ENCODE results near the gene CTSA.

CTSA gene

DNA sequence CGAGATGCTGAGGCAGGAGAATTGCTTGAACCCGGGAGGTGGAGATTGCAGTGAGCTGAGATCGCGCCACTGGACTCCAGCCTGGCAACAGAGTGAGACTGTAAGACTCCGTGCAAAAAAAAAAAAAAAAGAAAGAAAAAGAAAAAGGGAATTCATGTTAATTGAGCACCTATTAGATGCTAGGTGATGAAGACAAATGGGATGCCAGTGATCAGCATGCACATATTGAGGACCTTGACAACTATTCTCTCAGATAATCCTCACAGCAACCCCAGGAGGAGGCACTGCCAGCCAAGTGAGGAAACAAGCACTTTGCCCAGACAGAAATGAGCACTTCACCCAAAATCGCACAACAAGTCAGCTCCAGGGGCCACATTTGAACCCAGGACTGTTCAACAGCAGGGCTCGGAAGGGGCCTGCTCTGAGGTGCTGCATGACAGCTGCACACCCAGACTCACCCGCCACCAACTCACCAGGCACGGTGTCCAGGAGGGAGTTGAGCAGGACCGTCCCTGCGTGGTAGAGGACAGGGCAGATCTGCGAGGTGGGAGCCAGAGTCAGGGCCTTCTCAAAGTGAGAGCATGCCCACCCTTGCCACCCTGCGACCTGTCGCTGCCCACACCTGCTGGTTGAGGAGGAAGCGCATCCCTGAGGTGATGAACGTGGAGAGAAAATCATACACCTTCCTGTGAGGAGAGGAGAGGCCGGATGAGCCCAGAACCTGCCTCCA lies 16.2 kb downstream of the CTSA start:
- ATAC-seq (replicated peaks; ENCODE audit: extremely low read depth, poor library complexity, severe bottlenecking): no peak
- H3K4me3 Mint-ChIP-seq: no peak overlapping the region

DNA sequence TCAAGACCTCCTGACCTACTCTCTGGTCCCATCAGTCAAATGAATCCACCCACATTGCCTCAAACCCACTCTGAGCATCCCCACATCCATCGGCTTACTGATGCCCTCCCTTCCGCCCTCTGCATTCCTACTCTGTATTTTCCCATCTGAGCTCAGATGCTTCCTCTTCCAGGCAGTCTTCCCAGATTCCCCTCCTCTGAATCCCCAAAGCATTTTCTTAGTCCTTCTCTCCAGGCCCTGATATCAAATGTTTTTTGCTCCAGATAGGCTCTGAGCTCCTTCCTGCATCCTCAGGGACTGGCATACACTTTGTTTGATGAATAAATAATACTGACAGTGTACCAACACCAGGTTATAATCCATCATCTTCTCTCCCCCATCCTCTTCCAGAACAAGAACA lies 16.9 kb downstream of the CTSA start:
- H3K9me3 Mint-ChIP-seq: no peaks in the 10 kb centered on the region
- H3K27me3 Mint-ChIP-seq: no peaks in the 10 kb centered on the region
- DNase-seq (ENCODE audit: low spot score in 2 of 2) (no peak), ATAC-seq (replicated peaks; ENCODE audit: extremely low read depth, poor library complexity, severe bottlenecking) (no peak)
- peaks cover 9% of the 10 kb centered on the region for H3K4me1 Mint-ChIP-seq
- H3K27ac Mint-ChIP-seq (ENCODE audit: low read depth): no peak overlapping the region
- no peaks in the 10 kb centered on the region for H3K36me3 Mint-ChIP-seq (ENCODE audit: insufficient read depth)
- no peak overlapping the region for H3K4me3 Mint-ChIP-seq

More for the DNA sequence above, 16.2 kb downstream of the CTSA start:
- H3K27ac Mint-ChIP-seq (ENCODE audit: low read depth): no peak overlapping the region
- H3K36me3 Mint-ChIP-seq (ENCODE audit: insufficient read depth): no peaks in the 10 kb centered on the region
- peaks cover 9% of the 10 kb centered on the region for H3K4me1 Mint-ChIP-seq
- H3K9me3 Mint-ChIP-seq: no peaks in the 10 kb centered on the region
- no peaks in the 10 kb centered on the region for H3K27me3 Mint-ChIP-seq
- no peak for DNase-seq (ENCODE audit: low spot score in 2 of 2)

DNA sequence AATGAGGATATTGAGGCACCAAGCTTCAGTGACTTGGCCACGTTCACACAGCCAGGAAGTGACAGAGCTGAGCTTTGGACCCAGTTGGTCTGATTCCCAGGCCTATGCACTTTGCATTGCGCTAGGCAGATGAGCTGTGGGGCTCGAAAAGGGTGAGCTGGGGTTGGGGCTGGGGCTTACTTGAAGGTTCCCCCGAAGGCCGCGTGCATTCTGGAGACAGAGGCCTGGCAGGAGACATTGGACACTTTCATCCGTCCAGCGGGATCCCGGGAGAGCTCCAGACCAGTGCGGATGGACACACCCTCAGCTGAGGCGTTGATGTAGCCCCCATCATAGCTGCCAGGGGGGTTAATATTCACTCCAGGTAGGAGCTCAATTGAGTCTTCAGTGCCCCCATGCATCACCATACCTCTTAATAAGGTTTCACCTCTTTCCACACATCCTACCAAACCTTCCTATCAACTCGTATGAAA lies 18.2 kb downstream of the CTSA start:
- no peak overlapping the region for H3K27ac Mint-ChIP-seq (ENCODE audit: low read depth)
- no peaks in the 10 kb centered on the region for H3K9me3 Mint-ChIP-seq
- H3K27me3 Mint-ChIP-seq: peaks cover 3% of the 10 kb centered on the region
- no peak for DNase-seq (ENCODE audit: low spot score in 2 of 2)
- no peak overlapping the region for H3K4me3 Mint-ChIP-seq
- ATAC-seq (replicated peaks; ENCODE audit: extremely low read depth, poor library complexity, severe bottlenecking): no peak
- peaks cover 9% of the 10 kb centered on the region for H3K4me1 Mint-ChIP-seq
- peaks cover 4% of the 10 kb centered on the region for H3K36me3 Mint-ChIP-seq (ENCODE audit: insufficient read depth)

DNA sequence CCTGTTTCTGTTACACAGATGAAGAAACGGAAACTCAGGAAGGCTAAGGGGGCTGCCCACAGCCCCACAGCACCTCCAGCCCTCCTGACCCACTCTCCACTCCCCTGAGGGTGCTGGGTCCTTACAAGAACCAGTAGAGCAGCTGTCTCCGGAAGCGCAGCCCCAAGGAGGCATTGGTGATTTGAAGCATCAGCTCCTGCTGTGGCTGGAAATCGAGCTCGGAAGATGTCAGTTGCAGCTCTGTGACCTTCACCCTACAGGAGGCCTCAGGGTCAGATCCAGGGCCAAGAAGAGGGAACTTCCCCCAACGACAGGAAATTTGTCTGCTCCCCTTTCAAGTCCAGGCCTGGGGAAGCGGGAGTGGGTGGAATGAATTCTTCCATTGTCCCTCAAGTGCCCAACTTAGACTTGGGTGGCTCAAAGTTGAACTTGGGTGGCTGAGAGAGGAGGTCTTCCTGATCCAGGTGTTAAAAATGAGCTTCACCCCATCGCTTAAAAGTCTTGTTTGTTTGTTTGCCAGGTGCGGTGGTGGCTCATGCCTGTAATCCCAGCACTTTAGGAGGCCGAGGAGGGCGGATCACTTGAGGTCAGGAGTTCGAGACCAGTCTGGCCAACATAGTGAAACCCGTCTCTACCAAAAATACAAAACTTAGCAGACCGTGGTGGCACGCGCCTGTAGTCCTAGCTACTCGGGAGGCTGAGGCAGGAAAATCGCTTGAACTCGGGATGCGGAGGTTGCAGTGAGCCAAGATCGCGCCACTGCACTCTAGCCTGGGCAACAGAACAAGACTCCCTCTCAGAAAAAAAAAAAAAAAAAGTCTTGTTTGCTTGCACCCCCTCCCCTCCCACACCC lies 18.9 kb downstream of the CTSA start:
- H3K4me1 Mint-ChIP-seq: peaks cover 9% of the 10 kb centered on the region
- H3K27me3 Mint-ChIP-seq: peaks cover 10% of the 10 kb centered on the region
- DNase-seq (ENCODE audit: low spot score in 2 of 2) (no peak), ATAC-seq (replicated peaks; ENCODE audit: extremely low read depth, poor library complexity, severe bottlenecking) (no peak)
- peak overlapping the region; percentile 66 for H3K4me3 Mint-ChIP-seq
- H3K27ac Mint-ChIP-seq (ENCODE audit: low read depth): peak overlapping the region; percentile 64
- no peaks in the 10 kb centered on the region for H3K9me3 Mint-ChIP-seq
- peaks cover 4% of the 10 kb centered on the region for H3K36me3 Mint-ChIP-seq (ENCODE audit: insufficient read depth)

DNA sequence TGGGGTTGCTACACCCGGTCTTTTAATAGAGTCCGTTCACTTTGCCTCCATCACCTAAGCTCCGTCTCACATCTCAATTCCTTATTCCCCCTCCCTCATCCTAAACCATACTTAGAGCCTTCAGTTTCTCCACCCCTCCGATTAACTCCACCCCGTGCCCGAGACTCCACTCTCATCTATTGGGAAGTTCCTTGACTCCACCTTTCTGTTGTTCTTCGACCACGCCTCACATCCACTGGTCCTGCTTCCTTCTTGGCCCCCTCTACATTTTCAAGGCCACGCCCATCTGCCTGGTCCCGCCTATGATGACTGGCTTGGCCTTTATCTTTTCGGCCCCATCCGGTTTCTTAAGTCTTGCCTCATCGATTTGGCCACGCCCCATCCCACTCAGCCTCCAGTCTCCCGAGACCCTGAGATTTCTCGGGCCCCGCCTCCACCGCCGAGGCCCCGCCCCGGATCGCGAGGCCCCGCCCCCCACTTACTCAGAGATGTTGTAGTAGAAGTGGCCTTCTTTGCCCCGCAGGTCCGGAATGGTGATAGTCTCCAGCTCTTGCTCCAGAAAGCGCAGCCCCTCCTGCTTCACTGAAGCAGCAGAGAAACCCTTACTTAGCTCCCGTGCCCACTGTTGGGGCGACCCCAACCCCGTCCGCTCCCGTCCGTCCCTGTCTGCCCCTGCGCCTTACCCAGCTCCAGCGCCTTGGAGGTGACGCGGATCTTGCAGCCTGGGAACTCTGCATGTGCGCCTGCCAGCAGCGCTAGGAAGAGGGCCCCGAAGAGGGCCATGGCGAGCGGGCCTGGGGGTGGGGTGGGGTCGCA lies 19.7 kb downstream of the CTSA start:
- DNase-seq (ENCODE audit: low spot score in 2 of 2): peak; percentile 85 to 87
- peak; percentile 84 for ATAC-seq (replicated peaks; ENCODE audit: extremely low read depth, poor library complexity, severe bottlenecking)
- Mint-ChIP-seq H3K4me3 (peak overlapping the region; percentile 66), H3K27me3 (peaks cover 14% of the 10 kb centered on the region), H3K4me1 (peaks cover 9% of the 10 kb centered on the region), H3K27ac (ENCODE audit: low read depth) (peak overlapping the region; percentile 64), H3K9me3 (no peaks in the 10 kb centered on the region), H3K36me3 (ENCODE audit: insufficient read depth) (peaks cover 4% of the 10 kb centered on the region)

DNA sequence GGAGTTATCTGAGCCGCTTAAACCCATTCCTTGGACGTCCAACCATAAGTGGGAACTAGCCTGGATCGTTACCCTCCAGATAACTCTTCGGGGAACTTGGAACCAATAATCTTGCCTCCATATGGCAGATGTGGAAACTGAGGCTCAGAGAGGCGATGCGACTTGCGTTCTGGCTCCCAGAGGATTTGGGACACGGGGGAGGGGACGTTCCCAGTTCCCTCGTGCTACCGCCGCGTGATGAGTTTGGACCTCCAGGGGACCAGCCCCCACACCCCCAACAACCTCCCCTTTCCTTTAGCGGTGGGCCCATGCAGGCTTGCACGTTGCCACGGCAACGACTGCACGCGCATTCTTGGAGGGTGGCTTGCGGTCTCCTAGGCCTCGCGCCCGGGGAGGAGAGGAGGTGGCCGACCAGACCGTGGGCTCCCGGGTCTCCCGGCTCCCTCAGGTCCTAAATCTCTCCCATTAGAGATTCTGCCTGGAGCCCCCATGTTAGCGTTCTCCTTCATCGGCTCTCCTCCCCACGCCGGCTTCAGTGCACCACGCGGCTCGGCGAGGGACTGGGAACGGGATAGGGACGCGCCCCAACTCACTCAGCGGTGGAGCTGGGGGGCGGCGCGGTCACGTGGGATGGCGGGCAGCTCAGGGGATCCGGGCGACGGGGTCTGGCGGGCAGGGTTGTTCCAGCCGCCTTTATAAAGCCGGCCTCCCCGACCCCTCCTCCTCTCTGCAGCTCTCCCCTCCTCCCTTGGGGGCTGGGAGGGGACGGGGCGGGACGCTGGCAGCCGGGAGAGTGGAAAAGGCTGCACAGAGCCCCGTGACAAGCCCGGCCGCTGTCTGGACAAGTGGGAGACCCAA lies 20.6 kb downstream of the CTSA start, which contains the start of gene PLTP:
Gene PLTP (minus strand): TSS at position 670 of the 858 bp plus-strand sequence. CDS start 703 bp downstream, outside the sequence.
- H3K4me1 Mint-ChIP-seq: peaks cover 9% of the 10 kb centered on the region
- H3K27ac Mint-ChIP-seq (ENCODE audit: low read depth): peak within 1 kb of the TSS; percentile 64

DNA sequence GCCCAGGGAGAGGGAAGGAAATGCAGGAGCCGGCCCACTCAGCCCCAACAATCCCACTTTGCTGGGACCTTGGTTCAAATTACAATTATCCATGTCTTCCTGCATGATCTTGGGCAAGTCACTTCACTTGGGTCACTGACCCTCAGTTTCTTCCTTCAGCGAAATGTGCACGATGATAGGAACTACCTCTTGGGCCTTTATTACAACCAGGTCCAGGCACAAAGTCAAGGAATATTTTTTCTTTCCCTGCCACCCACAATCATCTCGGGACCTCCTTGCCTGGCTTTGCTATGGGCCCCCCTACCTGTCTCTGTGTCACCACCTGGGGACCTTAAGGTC lies 21.2 kb downstream of the CTSA start:
- Mint-ChIP-seq H3K9me3 (no peaks in the 10 kb centered on the region), H3K27ac (ENCODE audit: low read depth) (no peak overlapping the region), H3K27me3 (peaks cover 28% of the 10 kb centered on the region), H3K4me1 (peaks cover 9% of the 10 kb centered on the region), H3K4me3 (peak overlapping the region; percentile 66), H3K36me3 (ENCODE audit: insufficient read depth) (peaks cover 4% of the 10 kb centered on the region)
- DNase-seq (ENCODE audit: low spot score in 2 of 2) (no peak), ATAC-seq (replicated peaks; ENCODE audit: extremely low read depth, poor library complexity, severe bottlenecking) (no peak)

More for the DNA sequence above, 20.6 kb downstream of the CTSA start, which contains the start of gene PLTP:
- DNase-seq (ENCODE audit: low spot score in 2 of 2): peak in 1 of 2 donors; percentile 16
- Mint-ChIP-seq H3K9me3 (no peaks in the 10 kb centered on the region), H3K27me3 (peaks cover 22% of the 10 kb centered on the region), H3K4me3 (peak within 1 kb of the TSS; percentile 66), H3K36me3 (ENCODE audit: insufficient read depth) (peaks cover 4% of the 10 kb centered on the region)
- ATAC-seq (replicated peaks; ENCODE audit: extremely low read depth, poor library complexity, severe bottlenecking): no peak

DNA sequence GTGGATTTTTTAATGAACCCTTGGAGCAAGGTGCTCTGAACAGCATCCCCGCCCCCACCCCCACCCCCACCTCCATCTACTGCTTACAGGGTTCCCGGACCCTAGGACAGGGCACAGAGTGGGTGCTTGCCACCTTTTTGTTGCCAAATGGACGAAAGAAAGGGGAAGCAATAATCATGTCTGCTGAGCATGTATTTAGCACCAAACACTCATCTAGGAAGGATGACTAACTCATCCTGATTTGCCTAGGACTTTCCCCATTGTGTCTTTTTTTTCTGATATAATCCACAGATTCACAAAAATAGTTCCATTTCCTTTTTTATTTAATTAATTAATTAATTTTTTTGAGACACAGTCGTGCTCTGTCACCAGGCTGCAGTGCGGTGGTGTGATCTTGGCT lies 22.0 kb downstream of the CTSA start:
- DNase-seq (ENCODE audit: low spot score in 2 of 2): no peak
- H3K27ac Mint-ChIP-seq (ENCODE audit: low read depth): no peak overlapping the region

DNA sequence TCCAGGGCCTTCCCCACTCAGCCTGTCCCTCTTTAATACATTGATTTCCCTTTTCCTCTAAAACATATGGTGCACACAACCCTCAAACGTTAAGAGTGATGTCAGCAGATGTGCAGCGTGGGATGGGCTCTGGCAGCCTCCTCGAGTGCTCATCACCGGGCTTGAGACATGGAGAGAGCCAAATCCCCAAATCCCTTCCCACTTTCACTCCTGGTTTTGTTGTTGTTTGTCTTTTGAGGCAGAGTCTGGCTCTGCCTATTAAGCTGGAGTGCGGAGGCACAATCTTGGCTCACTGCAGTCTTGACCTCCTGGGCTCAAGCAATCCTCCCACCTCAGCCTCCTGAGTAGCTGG lies 26.6 kb downstream of the CTSA start:
- Mint-ChIP-seq H3K4me1 (no peaks in the 10 kb centered on the region), H3K36me3 (ENCODE audit: insufficient read depth) (peaks cover 5% of the 10 kb centered on the region), H3K27ac (ENCODE audit: low read depth) (no peak overlapping the region), H3K9me3 (no peaks in the 10 kb centered on the region), H3K4me3 (no peak overlapping the region), H3K27me3 (peaks cover 68% of the 10 kb centered on the region)
- no peak for DNase-seq (ENCODE audit: low spot score in 2 of 2)
- no peak for ATAC-seq (replicated peaks; ENCODE audit: extremely low read depth, poor library complexity, severe bottlenecking)

More for the DNA sequence above, 22.0 kb downstream of the CTSA start:
- ATAC-seq (replicated peaks; ENCODE audit: extremely low read depth, poor library complexity, severe bottlenecking): no peak
- H3K27me3 Mint-ChIP-seq: peaks cover 36% of the 10 kb centered on the region
- H3K4me1 Mint-ChIP-seq: peaks cover 9% of the 10 kb centered on the region
- peaks cover 4% of the 10 kb centered on the region for H3K36me3 Mint-ChIP-seq (ENCODE audit: insufficient read depth)
- no peaks in the 10 kb centered on the region for H3K9me3 Mint-ChIP-seq
- H3K4me3 Mint-ChIP-seq: no peak overlapping the region

DNA sequence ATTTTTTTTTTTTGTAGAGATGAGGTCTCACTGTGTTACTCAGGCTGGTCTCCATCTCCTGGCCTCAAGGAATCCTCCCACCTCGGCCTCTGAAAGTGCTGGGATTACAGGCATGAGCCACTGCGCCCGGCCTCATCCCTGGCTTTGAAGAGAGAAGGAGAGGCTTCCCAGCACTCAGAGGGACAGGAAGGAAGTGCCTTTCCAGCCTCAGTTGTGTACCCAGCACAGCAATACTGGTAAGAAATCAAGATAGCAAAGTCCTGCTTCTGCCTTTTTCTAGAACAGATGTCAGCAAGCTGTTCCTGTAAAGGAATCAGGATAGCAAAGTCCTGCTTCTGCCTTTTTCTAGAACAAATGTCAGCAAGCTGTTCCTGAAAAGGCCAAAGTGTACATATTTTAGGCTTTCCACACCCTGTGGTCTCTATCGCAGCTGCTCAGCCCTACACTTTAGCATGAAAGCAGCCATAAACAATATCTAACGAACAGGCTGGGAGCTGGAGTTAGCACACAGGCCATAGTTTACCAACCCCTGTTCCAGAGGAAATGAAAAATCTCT lies 27.1 kb downstream of the CTSA start:
- DNase-seq (ENCODE audit: low spot score in 2 of 2): no peak
- Mint-ChIP-seq H3K9me3 (no peaks in the 10 kb centered on the region), H3K27ac (ENCODE audit: low read depth) (no peak overlapping the region), H3K27me3 (peaks cover 68% of the 10 kb centered on the region), H3K4me1 (no peaks in the 10 kb centered on the region), H3K4me3 (no peak overlapping the region), H3K36me3 (ENCODE audit: insufficient read depth) (peaks cover 5% of the 10 kb centered on the region)
- no peak for ATAC-seq (replicated peaks; ENCODE audit: extremely low read depth, poor library complexity, severe bottlenecking)

DNA sequence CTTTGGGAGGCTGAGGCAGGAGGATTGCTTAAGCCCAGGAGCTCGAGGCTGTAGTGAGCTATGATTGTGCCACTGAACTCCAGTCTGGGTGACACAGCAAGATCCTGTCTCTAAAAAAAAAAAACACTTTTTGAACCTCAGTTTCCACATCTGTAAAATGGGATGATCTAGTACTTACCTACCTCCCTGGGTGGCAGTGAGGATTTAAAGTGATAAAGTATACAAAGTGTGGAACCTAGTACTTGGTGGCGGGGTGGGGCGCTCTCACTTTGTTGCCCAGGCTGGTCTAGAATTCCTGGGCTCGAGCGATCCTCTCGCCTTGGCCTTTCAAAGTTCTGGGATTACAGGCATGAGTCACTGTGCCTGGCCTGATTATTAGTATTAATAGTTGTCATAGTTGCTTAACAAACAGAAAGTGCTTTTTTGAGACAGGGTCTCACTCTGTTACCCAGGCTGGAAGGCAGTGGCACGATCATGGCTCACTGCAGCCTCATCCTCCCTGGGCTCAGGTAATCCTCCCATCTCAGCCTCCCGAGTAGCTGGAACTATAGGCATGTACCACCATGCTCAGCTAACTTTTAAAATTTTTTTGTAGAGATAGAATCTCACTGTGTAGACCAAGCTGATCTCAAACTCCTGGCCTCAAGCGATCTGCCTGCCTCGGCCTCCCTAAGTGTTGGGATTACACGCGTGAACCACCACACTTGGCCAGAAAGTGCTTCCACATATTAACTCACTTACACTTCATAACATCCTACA lies 27.8 kb downstream of the CTSA start:
- H3K4me3 Mint-ChIP-seq: no peak overlapping the region
- no peaks in the 10 kb centered on the region for H3K9me3 Mint-ChIP-seq
- H3K4me1 Mint-ChIP-seq: no peaks in the 10 kb centered on the region
- ATAC-seq (replicated peaks; ENCODE audit: extremely low read depth, poor library complexity, severe bottlenecking): no peak
- H3K27me3 Mint-ChIP-seq: peaks cover 68% of the 10 kb centered on the region
- H3K36me3 Mint-ChIP-seq (ENCODE audit: insufficient read depth): peaks cover 5% of the 10 kb centered on the region
- no peak overlapping the region for H3K27ac Mint-ChIP-seq (ENCODE audit: low read depth)
- no peak for DNase-seq (ENCODE audit: low spot score in 2 of 2)

All from central memory CD8-positive, alpha-beta T cell (primary cell).